SK-MEL-5 (cell line): ENCODE measurements around the gene OR2AT4. TPM values are rescaled to one million over a fixed set of nuclear protein-coding genes. Genes with fewer than 3 reads are reported as not detected.

Experiments
- DNase-seq: peaks from one replicate; pipeline ENCODE4 v3.0.0-alpha.2; 2016; ENCODE audit warnings: low read depth, low spot score
- in situ Hi-C: cut with HindIII; loops from 2 replicates; pipeline ENCODE4 v1.10.0; 2016; ENCODE audit warnings: low sequenced_read_pairs, high pct_unique_total_duplicates, low pct_unique_long_range_greater_than_20kb
- polyA plus RNA-seq, 2 experiments: library from polyadenylated mRNA; depleted of rRNA; stranded (reverse); fragments of >200 nt; gene quantifications; 2 replicates each; pipeline ENCODE4 v1.2.3, GENCODE V29; 2015
- total RNA-seq: library from RNA; depleted of rRNA; stranded (reverse); fragments of >200 nt; shearing (Covaris generic); gene quantifications from 2 replicates; pipeline ENCODE4 v1.2.3, GENCODE V29; 2014; rRNA removed

OR2AT4 gene
- total RNA-seq: 0.05 TPM in 1 of 2 replicates, not detected in the other
- 0.05 TPM in 1 of 2 replicates, not detected in the other for polyA plus RNA-seq (2015; cell fraction: cytosol; rRNA removed)
- polyA plus RNA-seq (2015; cell fraction: nucleus; rRNA removed): not detected in 2 replicates

DNA sequence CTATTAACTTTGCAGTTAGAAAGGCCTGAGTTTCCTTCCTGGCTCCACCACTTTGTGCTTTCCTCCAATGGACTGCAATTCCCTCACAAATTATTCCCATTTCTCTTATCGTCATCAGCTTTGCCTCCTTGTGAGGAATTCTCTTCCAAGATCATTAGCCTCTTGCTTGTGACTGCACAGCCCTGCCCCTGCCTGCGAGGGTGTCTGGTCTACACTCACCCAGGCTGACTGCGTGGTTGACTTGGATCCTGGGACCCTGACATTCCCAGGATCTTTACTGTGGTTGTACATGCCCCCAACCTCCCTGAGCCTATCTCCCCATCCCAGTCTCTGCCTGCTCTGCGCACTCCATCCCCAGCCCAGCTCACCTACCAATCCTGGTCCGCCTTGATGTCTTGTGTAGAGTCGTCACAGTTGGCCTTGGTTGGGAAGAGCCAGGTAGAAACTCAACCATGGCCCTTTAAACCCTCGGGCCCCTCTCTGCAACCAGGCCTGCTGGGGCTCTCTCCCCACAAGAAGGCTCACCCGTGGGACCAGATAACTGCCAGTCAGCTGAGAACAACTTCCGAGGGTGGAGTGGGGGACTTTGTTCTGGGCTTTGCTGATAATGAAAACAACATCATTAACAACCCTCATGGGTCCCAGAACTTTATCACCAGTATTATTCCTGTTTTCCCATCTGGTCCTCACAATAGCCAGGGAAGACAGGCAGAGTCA, at the start of gene OR2AT4:
Gene OR2AT4 (minus strand): TSS at position 421 of the 717 bp plus-strand sequence.
- no peak for DNase-seq
- in situ Hi-C loops: no loop called here

DNA sequence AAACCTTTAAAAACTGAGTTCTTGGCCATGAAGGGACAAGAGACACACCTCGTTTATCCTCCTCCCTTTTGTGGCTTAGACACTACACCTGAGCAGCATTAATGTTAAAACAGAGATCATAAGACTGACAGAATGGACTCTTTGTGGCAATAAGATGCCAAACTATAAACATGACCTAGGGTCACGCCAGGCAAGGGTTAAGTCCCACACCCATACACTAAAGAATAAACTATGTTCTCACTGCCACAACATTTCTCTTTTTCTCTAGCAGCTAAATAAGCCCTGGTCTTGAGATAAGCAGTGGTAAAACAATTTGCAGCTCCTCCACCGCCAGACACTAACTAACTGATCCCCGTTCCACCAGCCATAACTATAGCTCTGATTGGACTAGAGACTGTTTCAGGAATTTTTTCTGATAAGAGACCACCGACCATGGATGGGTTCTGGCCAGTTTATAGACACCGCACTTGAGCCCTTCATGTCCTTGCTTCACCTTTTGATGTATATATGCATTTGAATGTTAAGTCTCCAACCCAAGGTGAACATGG, 49.4 kb upstream of the OR2AT4 start:
- no peak for DNase-seq
- in situ Hi-C loops: no loop called here

DNA sequence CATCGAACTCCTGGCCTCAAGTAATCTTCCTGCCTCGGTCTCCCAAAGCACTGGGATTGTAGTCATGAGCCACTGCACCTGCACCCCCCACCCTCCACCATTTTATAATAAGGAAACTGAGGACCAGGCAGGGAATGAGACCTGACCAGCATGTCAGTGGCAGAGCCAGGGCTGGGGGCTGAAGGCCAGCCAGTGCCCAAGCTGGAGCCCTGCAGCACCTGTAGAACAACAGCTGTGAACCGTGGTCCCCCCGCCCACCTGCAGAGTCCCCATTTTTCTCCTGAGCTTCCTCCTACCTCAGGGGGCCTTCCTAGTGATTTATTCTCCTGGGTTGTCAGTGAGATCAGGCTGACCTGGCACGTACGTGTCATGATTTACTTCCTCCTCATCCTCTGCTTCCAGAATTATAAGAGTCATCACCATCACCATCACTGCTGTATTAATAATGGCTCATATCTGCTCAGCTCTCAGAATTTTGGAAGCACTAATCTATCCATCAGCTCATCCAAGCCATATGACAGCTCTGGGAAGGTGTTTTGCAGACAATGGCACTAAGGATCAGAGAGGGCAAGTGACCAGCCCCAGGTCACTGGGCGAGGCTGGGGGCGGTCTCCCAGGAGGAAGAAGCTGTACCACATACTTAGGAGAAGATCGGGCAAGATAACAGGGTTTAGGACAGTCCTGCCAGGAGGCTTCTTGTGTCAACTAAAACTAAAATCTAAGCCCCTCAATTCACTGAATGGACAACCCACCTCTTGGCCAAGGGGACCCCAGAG, 48.7 kb upstream of the OR2AT4 start:
- in situ Hi-C loops: no loop called here

GRCh38 chr11:75144716-75145014, 48.0 kb upstream of the OR2AT4 start:
- in situ Hi-C loops: no loop called here
- no peak for DNase-seq

More for the DNA sequence above, 48.7 kb upstream of the OR2AT4 start:
- DNase-seq: no peak

DNA sequence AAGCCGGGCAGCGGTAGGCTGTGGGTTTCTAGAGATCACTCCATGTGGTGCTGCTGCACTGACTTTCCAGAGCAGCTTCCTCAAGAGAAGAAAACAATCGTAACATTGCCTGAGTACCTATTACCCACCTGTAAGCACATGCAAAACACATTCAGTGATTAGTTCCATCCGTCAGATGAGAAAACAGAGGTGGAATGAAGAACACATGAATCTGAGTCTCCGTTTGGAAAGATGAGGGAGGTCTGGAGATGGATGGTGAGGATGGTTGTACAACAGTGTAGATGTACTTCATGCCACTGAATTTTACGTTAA, 46.7 kb upstream of the OR2AT4 start:
- no peak for DNase-seq
- in situ Hi-C loops: no loop called here

- in situ Hi-C loops: no loop called here
- peak; percentile 93 for DNase-seq
Observed at GRCh38 chr11:75142714-75143419, 46.2 kb upstream of the OR2AT4 start.

DNA sequence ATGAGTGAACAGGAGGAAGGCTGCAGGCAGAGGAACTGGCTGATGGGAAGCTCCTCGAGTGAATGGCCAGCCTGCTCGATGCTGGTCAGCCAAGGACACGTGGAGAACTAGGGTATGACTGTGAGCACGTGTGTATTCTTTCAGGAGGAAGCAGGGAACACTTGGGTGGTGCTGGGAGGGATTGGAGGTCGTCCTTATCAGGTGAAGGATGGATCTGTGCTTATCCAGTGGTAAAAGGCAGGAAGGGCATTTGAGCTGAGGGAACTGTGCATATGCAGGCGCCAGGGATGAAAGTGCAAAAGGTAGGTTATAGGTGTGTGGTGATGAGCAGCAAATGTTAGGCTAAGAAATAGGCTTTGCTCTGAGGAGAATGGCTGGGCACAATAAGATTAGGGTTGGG, 44.5 kb upstream of the OR2AT4 start:
- in situ Hi-C loops: no loop called here
- DNase-seq: no peak

GRCh38 chr11:75140269-75141138, 43.8 kb upstream of the OR2AT4 start:
- in situ Hi-C loops: no loop called here
- peak; percentile 73 for DNase-seq

- no peak for DNase-seq
- in situ Hi-C loops: no loop called here
Observed at GRCh38 chr11:75135651-75136050, 39.0 kb upstream of the OR2AT4 start.

DNA sequence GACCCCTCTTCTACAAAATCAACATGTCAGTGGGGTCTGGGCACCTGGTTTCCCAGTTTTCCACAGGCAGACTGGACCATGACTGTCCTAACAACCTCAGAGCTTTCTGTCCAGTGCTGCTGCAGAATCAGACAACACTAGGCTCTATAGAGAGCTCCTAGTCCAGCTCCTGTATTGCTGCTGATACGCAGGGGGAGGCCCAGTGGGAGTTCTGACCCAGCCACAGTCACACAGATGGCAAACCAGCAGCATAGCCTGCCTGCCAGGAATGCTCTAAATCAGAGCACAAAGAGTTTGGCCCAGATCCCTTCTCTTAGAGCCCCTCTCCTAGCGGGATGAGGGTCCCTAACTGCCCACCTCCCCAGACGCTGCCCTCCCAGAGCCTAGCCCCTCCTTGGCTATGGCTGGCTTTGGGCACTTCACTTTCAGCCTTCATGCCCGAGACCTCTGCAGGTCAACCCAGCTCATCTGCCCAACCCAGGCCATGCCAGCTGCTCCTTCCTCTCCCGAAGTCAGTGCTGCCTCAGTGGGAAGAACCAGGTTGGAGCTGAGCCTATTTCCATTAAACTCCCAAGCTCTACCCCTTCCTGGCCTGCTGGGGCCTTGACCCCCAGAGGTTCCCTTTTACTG, 38.5 kb upstream of the OR2AT4 start:
- DNase-seq: no peak
- in situ Hi-C loops: no loop called here

DNA sequence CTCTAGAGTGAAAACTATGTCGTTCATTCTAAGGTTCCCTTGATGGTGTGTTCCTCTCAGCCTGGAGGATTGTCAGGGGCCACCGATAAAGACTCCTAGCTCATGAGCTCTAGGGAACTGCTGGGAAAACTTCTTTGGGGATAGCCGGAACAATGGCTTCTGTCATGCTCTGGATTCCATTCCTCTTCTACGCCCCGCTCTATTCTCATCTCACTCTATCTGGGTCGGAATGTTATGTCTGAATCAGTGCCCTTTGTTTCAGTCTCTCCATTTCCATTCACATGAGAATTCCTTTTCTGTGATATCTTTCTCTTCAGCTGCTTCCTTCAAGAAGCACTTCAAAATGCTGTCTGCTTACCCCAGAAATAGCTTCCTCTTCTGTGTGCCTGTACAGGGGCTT, 37.3 kb upstream of the OR2AT4 start:
- in situ Hi-C loops: no loop called here
- peak; percentile 83 for DNase-seq

- in situ Hi-C loops: no loop called here
- no peak for DNase-seq
Observed at GRCh38 chr11:75132080-75132479, 35.4 kb upstream of the OR2AT4 start.

- no peak for DNase-seq
- in situ Hi-C loops: no loop called here
Observed at GRCh38 chr11:75126564-75126963, 29.9 kb upstream of the OR2AT4 start.

GRCh38 chr11:75118577-75118976, 21.9 kb upstream of the OR2AT4 start:
- DNase-seq: no peak
- in situ Hi-C loops: loop anchor here (25.0 kb wide), 1 partner anchor 94 kb away; no protein-coding TSS in a partner anchor

GRCh38 chr11:75114465-75114864, 17.8 kb upstream of the OR2AT4 start:
- in situ Hi-C loops: loop anchor here (25.0 kb wide), 1 partner anchor 98 kb away; no protein-coding TSS in a partner anchor
- DNase-seq: no peak

DNA sequence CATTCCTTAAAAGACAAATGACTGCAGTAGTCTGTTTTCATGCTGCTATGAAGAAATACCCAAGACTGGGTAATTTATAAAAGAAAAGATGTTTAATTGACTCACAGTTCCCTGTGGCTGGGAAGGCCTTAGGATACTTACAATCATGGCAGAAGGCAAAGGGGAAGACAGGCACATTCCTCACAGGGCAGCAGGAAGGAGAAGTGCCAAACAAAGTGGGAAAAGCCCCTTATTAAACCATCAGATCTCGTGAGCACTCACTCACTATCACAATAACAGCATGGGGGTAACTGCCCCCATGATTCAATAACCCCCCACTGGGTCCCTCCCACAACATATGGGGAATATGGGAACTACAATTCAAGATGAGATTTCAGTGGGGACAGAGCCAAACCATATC, 16.4 kb upstream of the OR2AT4 start:
- DNase-seq: no peak
- in situ Hi-C loops: loop anchor here (25.0 kb wide), 1 partner anchor 99 kb away; no protein-coding TSS in a partner anchor

DNA sequence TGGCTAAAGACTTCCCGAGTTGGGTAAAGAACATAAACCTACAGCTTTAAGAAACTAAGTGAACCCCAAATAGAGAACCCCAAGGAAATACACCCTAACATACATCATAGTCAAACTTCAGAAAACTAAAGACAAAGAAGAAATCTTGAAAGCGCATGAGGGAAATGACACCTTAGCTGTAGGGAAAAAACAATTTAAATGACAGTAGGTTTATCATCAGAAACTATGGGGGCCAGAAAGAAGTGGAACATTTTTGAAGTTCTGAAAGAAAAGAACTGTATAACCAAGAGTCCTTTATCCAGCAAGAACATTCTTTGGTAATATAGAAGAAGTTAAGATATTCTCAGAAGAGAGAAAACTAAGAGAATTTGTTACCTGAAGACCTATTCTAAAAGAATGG, 15.5 kb upstream of the OR2AT4 start:
- in situ Hi-C loops: loop anchor here (25.0 kb wide), 1 partner anchor 100 kb away; no protein-coding TSS in a partner anchor
- DNase-seq: no peak
